K562 (cell line): ENCODE measurements around the gene DUSP19. TPM values are rescaled to one million over a fixed set of nuclear protein-coding genes. Genes with fewer than 3 reads are reported as not detected.
A peak's percentile ranks its signal among the peaks of the same experiment; 100 is the strongest.

Source experiments
- ATAC-seq: fragments of 200-7000 bp; cut with Tn5 transposase; 3 replicates; pipeline ENCODE4 v1.9.1; 2020; ENCODE audit warnings: moderate library complexity
- BruUV-seq: library from RNA; stranded (reverse); fragments of 400-500 nt; replicated peaks from 2 replicates; lab custom pipeline; 2021; lab: Mats Ljungman, UMichigan
- CTCF ChIA-PET: fragments of 300-600 bp; formaldehyde crosslinking; extraction: SDS; loops from one replicate; lab custom pipeline; 2021; ENCODE audit warnings: low intra/inter-chr PET ratio; lab: Yijun Ruan, JAX
- POLR2A ChIA-PET: fragments of 300-600, 350-650 bp; sonication (Branson Sonifier 250); formaldehyde crosslinking; extraction: SDS; loops from one replicate; lab custom pipeline; 2021; ENCODE audit warnings: antibody characterized with exemption, inconsistent platforms; lab: Yijun Ruan, JAX
- DNase-seq, 4 experiments: peaks; one replicate each; pipeline versions ENCODE4 v3.0.0 to v3.0.0-alpha.2; 2011 to 2018; ENCODE audit warnings: low spot score in 3 of 4, mixed read lengths in 3 of 4; ENCODE audit errors: extremely low read depth in 1 of 4
- FAIRE-seq: peaks from 2 replicates; lab custom pipeline; 2011; peaks lifted over from hg19 to GRCh38; lab: Jason Lieb, UNC
- H2AFZ ChIP-seq: 2 replicates; pipeline ENCODE4 v1.6.0; 2011; ENCODE audit warnings: low read depth, low read length, control low read depth, inconsistent platforms
- H3K27ac ChIP-seq: fragments of 200-600 bp; 3 replicates; pipeline ENCODE4 v1.8.0; 2011; ENCODE audit warnings: low read depth, mild to moderate bottlenecking, control low read depth, inconsistent platforms, low read length, moderate library complexity, mixed read lengths; ENCODE audit errors: extremely low read depth
- H3K27me3 ChIP-seq, 2 experiments: fragments of 300-600 bp in 1 of 2; 2 replicates in 1 of 2; 3 replicates in 1 of 2; pipeline versions ENCODE4 v1.6.0 to v1.8.0; 2011; ENCODE audit warnings: inconsistent platforms in 2 of 2, low read length in 2 of 2, mild to moderate bottlenecking in 1 of 2, mixed read lengths in 1 of 2, moderate library complexity in 1 of 2; ENCODE audit not compliant: control insufficient read depth in 2 of 2, insufficient read depth in 2 of 2
- H3K36me3 ChIP-seq: fragments of 300-600 bp; 3 replicates; pipeline ENCODE4 v1.8.0; 2011; ENCODE audit warnings: mild to moderate bottlenecking, low read length, inconsistent platforms; ENCODE audit not compliant: control insufficient read depth, insufficient read depth
- H3K4me1 ChIP-seq, 2 experiments: fragments of 200-600 bp in 1 of 2; replicated peaks in 1 of 2; 2 replicates in 1 of 2; 3 replicates in 1 of 2; pipeline versions ENCODE4 v1.5.1 to v1.8.0; 2011; ENCODE audit warnings: inconsistent platforms in 2 of 2, low read length in 2 of 2, mild to moderate bottlenecking in 1 of 2, mixed read lengths in 1 of 2, moderate library complexity in 1 of 2; ENCODE audit not compliant: control insufficient read depth in 2 of 2, insufficient read depth in 2 of 2
- H3K4me2 ChIP-seq: 2 replicates; pipeline ENCODE4 v1.6.1; 2011; ENCODE audit warnings: low read length, control low read depth, inconsistent platforms, mixed read lengths; ENCODE audit not compliant: insufficient read depth
- H3K4me3 ChIP-seq: fragments of 200-600 bp; sonication (generic), shearing (Covaris generic); 2 replicates; pipeline ENCODE4 v1.5.1; 2016; ENCODE audit warnings: control low read depth, inconsistent platforms
- H3K79me2 ChIP-seq: fragments of 200-600 bp; 3 replicates; pipeline ENCODE4 v1.8.0; 2011; ENCODE audit warnings: low read length, inconsistent platforms; ENCODE audit not compliant: control insufficient read depth, insufficient read depth
- H3K9ac ChIP-seq, 2 experiments: 2 replicates each; pipeline versions ENCODE4 v1.6.0 to v1.6.1; 2011; ENCODE audit warnings: low read depth in 2 of 2, low read length in 2 of 2, control low read depth in 1 of 2, inconsistent platforms in 1 of 2, mild to moderate bottlenecking in 1 of 2, mixed read lengths in 1 of 2; ENCODE audit not compliant: insufficient read depth in 1 of 2
- H3K9me1 ChIP-seq: one replicate; pipeline ENCODE4 v1.6.0; 2011; ENCODE audit warnings: inconsistent platforms, mild to moderate bottlenecking, low read length, moderate library complexity; ENCODE audit not compliant: control insufficient read depth, insufficient read depth
- H3K9me3 ChIP-seq: replicated peaks from 2 replicates; pipeline ENCODE4 v1.5.1; 2011; ENCODE audit warnings: low read depth, low read length, inconsistent platforms; ENCODE audit not compliant: control insufficient read depth, insufficient read depth
- H4K20me1 ChIP-seq: replicated peaks from 2 replicates; pipeline ENCODE4 v1.6.1; 2011; ENCODE audit warnings: low read length, inconsistent platforms, mixed read lengths; ENCODE audit not compliant: control insufficient read depth, insufficient read depth
- HINFP ChIP-seq: fragments of 450-650 bp; conservative IDR thresholded peaks from 2 replicates; pipeline ENCODE4 v1.6.1; 2016; ENCODE audit warnings: missing genetic modification characterization, low read depth, mild to moderate bottlenecking, control low read depth, missing compliant biosample characterization
- ZNF561 ChIP-seq: fragments of 450-650 bp; formaldehyde crosslinking; conservative IDR thresholded peaks from 2 replicates; pipeline ENCODE4 v1.4.0; 2020; ENCODE audit warnings: mild to moderate bottlenecking, moderate library complexity
- WGBS: fragments of 100-300 bp; shearing (Covaris generic); methylation state at CpG from one replicate; pipeline ENCODE4 v1.1.6; 2016; ENCODE audit warnings: low coverage, mixed read lengths; ENCODE audit not compliant: insufficient coverage; ENCODE audit errors: missing lambda C conversion rate; 5-methylcytosine and 5-hydroxymethylcytosine counted together
- in situ Hi-C: fragments of 300-500 bp; cut with MboI; formaldehyde crosslinking; loops from 4 replicates; pipeline ENCODE4 v1.15.0; 2018; ENCODE audit warnings: inconsistent platforms, mixed read lengths
- intact Hi-C: fragments of 100-400 bp; cut with micrococcal nuclease; formaldehyde crosslinking; loops from 2 replicates; pipeline ENCODE4 v1.14.2; 2022
- polyA plus RNA-seq, 8 experiments: library from polyadenylated mRNA; depleted of rRNA in 4 of 8; stranded (reverse) in 5 of 8; unstranded in 3 of 8; fragments of >200 nt; fragmentation: Nextera tagmentation in 2 of 8; fragmentation: Illumina TruSeq in 1 of 8; extraction: Ambion mirVana in 2 of 8; extraction: Trizol in 1 of 8; gene quantifications; 2 replicates each; pipeline versions ENCODE4 v1.2.1 to v1.2.3, GENCODE V29; 2011 to 2014; ENCODE audit warnings: inconsistent platforms in 1 of 8, missing spikeins in 1 of 8
- total RNA-seq, 7 experiments: library from RNA; depleted of rRNA in 6 of 7; stranded (reverse); fragments of >200 nt in 6 of 7; fragmentation: Illumina TruSeq in 2 of 7; extraction: Trizol in 2 of 7; gene quantifications; 2 replicates each; pipeline versions ENCODE4 v1.2.1 to v1.2.3, GENCODE V29; 2011 to 2021; ENCODE audit warnings: low replicate concordance in 1 of 7
- TF ChIP-seq, protein P1 (sequence below): fragments of 450-650 bp; IDR thresholded peaks from 2 replicates; pipeline ENCODE4 v1.6.1; 2017; ENCODE audit warnings: antibody characterized with exemption

DUSP19 gene
- total and polyA plus RNA-seq, 9 of the 15 experiments (the other 6 are each of a cell fraction or from before 2014, with no cell fraction given) = 1.6 to 6.3 (median 3.1) TPM

- Histone ChIP-seq H3K27me3 (no peaks in the 10 kb centered on the region), H3K4me3 (no peak overlapping the region), H3K4me1 (peaks cover 0 to 10% of the 10 kb centered on the region in 2 experiments; a peak in 3 of 5 replicates), H3K27ac (no peak overlapping the region), H3K4me2 (no peak overlapping the region), H3K36me3 (no peaks in the 10 kb centered on the region), H2AFZ (peak overlapping the region; percentile 85), H3K9me1 (no peaks in the 10 kb centered on the region), H3K79me2 (no peaks in the 10 kb centered on the region), H4K20me1 (no peaks in the 10 kb centered on the region), H3K9ac (no peak overlapping the region), H3K9me3 (0 out of 2 replicates have a peak, but pooled peaks cover 2% of the 10 kb centered on the region)
- no TSS peak for BruUV-seq
- DNase-seq = no peak
- peak; percentile 37 for ATAC-seq
- ChIA-PET POLR2A (interaction anchor here (0.6 kb wide), 1 partner anchor 59 kb away, joined by 3 read pairs; no protein-coding TSS in a partner anchor), CTCF (no interaction called here)
- intact Hi-C loops (no loop called here), in situ Hi-C loops (no loop called here)
- TF ChIP-seq, protein P1, sequence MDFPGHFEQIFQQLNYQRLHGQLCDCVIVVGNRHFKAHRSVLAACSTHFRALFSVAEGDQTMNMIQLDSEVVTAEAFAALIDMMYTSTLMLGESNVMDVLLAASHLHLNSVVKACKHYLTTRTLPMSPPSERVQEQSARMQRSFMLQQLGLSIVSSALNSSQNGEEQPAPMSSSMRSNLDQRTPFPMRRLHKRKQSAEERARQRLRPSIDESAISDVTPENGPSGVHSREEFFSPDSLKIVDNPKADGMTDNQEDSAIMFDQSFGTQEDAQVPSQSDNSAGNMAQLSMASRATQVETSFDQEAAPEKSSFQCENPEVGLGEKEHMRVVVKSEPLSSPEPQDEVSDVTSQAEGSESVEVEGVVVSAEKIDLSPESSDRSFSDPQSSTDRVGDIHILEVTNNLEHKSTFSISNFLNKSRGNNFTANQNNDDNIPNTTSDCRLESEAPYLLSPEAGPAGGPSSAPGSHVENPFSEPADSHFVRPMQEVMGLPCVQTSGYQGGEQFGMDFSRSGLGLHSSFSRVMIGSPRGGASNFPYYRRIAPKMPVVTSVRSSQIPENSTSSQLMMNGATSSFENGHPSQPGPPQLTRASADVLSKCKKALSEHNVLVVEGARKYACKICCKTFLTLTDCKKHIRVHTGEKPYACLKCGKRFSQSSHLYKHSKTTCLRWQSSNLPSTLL = peak; percentile 64
- TF ChIP-seq ZNF561 (CRISPR knock-in tag) (no peak), HINFP (tag) (0 out of 2 replicates have a peak, but pooled peaks have one; percentile 44)
- FAIRE-seq = no peak
- 70% methylated on average over 14 of the region's 14 CpGs for WGBS
Observed at GRCh38 chr2:183060571-183061231, 17.8 kb upstream of the DUSP19 start.
